H9 (cell line): ENCODE data around the gene TMOD4. TPM values are rescaled to one million over a fixed set of nuclear protein-coding genes. Genes with fewer than 3 reads are reported as not detected.

Experiments used
- DNase-seq: peaks from one replicate; pipeline ENCODE4 v3.0.0-alpha.2; 2017
- H2AFZ ChIP-seq: one replicate; pipeline ENCODE4 v1.6.1; 2013; ENCODE audit warnings: mild to moderate bottlenecking, low read length, control low read depth, moderate library complexity
- H2AK5ac ChIP-seq: 2 replicates; pipeline ENCODE4 v1.6.1; 2013; ENCODE audit warnings: low read length, control low read depth, mixed read lengths; ENCODE audit not compliant: insufficient read length
- H2BK120ac ChIP-seq: one replicate; pipeline ENCODE4 v1.6.1; 2013; ENCODE audit warnings: low read depth, mild to moderate bottlenecking, low read length, control low read depth, inconsistent platforms; ENCODE audit not compliant: poor library complexity, severe bottlenecking
- H2BK12ac ChIP-seq: 2 replicates; pipeline ENCODE4 v1.6.1; 2013; ENCODE audit warnings: low read length, control low read depth, mixed read lengths, low read depth; ENCODE audit not compliant: insufficient read length
- H2BK15ac ChIP-seq: 2 replicates; pipeline ENCODE4 v1.6.1; 2013; ENCODE audit warnings: low read depth, low read length, control low read depth
- H2BK20ac ChIP-seq: one replicate; pipeline ENCODE4 v1.6.1; 2013; ENCODE audit warnings: low read depth, mild to moderate bottlenecking, low read length, control low read depth, inconsistent platforms; ENCODE audit not compliant: poor library complexity, severe bottlenecking
- H2BK5ac ChIP-seq: 2 replicates; pipeline ENCODE4 v1.6.1; 2013; ENCODE audit warnings: low read length, control low read depth, mixed read lengths; ENCODE audit not compliant: insufficient read length
- H3K14ac ChIP-seq: 2 replicates; pipeline ENCODE4 v1.6.1; 2013; ENCODE audit warnings: low read length, control low read depth; ENCODE audit not compliant: insufficient read depth
- H3K18ac ChIP-seq: 2 replicates; pipeline ENCODE4 v1.6.1; 2013; ENCODE audit warnings: low read depth, mild to moderate bottlenecking, mixed read lengths, low read length, control low read depth; ENCODE audit not compliant: insufficient read length
- H3K23ac ChIP-seq: 2 replicates; pipeline ENCODE4 v1.6.1; 2013; ENCODE audit warnings: low read length, control low read depth, mixed read lengths, low read depth; ENCODE audit not compliant: insufficient read length
- H3K23me2 ChIP-seq: 2 replicates; pipeline ENCODE4 v1.6.1; 2013; ENCODE audit warnings: low read depth, mild to moderate bottlenecking, mixed read lengths, low read length, control low read depth; ENCODE audit not compliant: insufficient read length, poor library complexity, severe bottlenecking
- H3K27ac ChIP-seq: 2 replicates; pipeline ENCODE4 v1.5.1; 2013; ENCODE audit warnings: low read length, control low read depth, mixed read lengths, low read depth; ENCODE audit not compliant: insufficient read length
- H3K27me3 ChIP-seq: 2 replicates; pipeline ENCODE4 v1.6.1; 2013; ENCODE audit warnings: low read length, control low read depth, inconsistent platforms; ENCODE audit not compliant: insufficient read depth
- H3K4ac ChIP-seq: 2 replicates; pipeline ENCODE4 v1.6.1; 2013; ENCODE audit warnings: low read depth, mild to moderate bottlenecking, control low read depth, inconsistent platforms, low read length, moderate library complexity
- H3K4me1 ChIP-seq: 2 replicates; pipeline ENCODE4 v1.6.1; 2013; ENCODE audit warnings: low read length, control low read depth, inconsistent platforms; ENCODE audit not compliant: insufficient read depth
- H3K4me2 ChIP-seq: 2 replicates; pipeline ENCODE4 v1.6.1; 2013; ENCODE audit warnings: low read length, control low read depth, mixed read lengths; ENCODE audit not compliant: insufficient read length, insufficient read depth
- H3K56ac ChIP-seq: 2 replicates; pipeline ENCODE4 v1.6.1; 2013; ENCODE audit warnings: low read depth, mild to moderate bottlenecking, mixed read lengths, low read length, control low read depth; ENCODE audit not compliant: insufficient read length
- H3K79me1 ChIP-seq: 2 replicates; pipeline ENCODE4 v1.6.1; 2013; ENCODE audit warnings: low read depth, mild to moderate bottlenecking, moderate library complexity, low read length, control low read depth, inconsistent platforms; ENCODE audit not compliant: insufficient read depth, poor library complexity, severe bottlenecking
- H3K79me2 ChIP-seq: 2 replicates; pipeline ENCODE4 v1.6.1; 2013; ENCODE audit warnings: low read length, control low read depth, inconsistent platforms; ENCODE audit not compliant: insufficient read depth
- H3K9ac ChIP-seq: 2 replicates; pipeline ENCODE4 v1.6.1; 2013; ENCODE audit warnings: low read length, control low read depth, mixed read lengths; ENCODE audit not compliant: insufficient read length; ENCODE audit errors: extremely low read depth
- H3K9me3 ChIP-seq: one replicate; pipeline ENCODE4 v1.6.1; 2013; ENCODE audit warnings: low read depth, low read length, inconsistent platforms; ENCODE audit not compliant: control insufficient read depth
- H3T11ph ChIP-seq: one replicate; pipeline ENCODE4 v1.6.1; 2013; ENCODE audit warnings: mild to moderate bottlenecking, low read length, control low read depth, inconsistent platforms
- H4K20me1 ChIP-seq: one replicate; pipeline ENCODE4 v1.6.1; 2013; ENCODE audit not compliant: control insufficient read depth, insufficient read length, insufficient read depth
- H4K5ac ChIP-seq: 2 replicates; pipeline ENCODE4 v1.6.1; 2013; ENCODE audit warnings: low read depth, mild to moderate bottlenecking, mixed read lengths, low read length, control low read depth; ENCODE audit not compliant: insufficient read length
- H4K8ac ChIP-seq: replicated peaks from 2 replicates; pipeline ENCODE4 v1.6.1; 2013; ENCODE audit warnings: low read length, control low read depth, mixed read lengths, low read depth; ENCODE audit not compliant: insufficient read length
- H4K91ac ChIP-seq: 2 replicates; pipeline ENCODE4 v1.6.1; 2013; ENCODE audit warnings: low read depth, mild to moderate bottlenecking, moderate library complexity, mixed read lengths, low read length, control low read depth; ENCODE audit not compliant: insufficient read length
- H3K27ac Mint-ChIP-seq, 3 experiments: 2 replicates in 2 of 3; 3 replicates in 1 of 3; pipeline ENCODE4 v1.8.0; 2020 to 2021; ENCODE audit warnings: mixed read lengths in 3 of 3, mild to moderate bottlenecking in 1 of 3, moderate library complexity in 1 of 3
- H3K27me3 Mint-ChIP-seq: 2 replicates; pipeline ENCODE4 v1.8.0; 2021; ENCODE audit warnings: low read depth, mild to moderate bottlenecking, moderate library complexity, mixed read lengths
- H3K36me3 Mint-ChIP-seq, 3 experiments: 2 replicates in 2 of 3; 3 replicates in 1 of 3; pipeline ENCODE4 v1.8.0; 2020 to 2021; ENCODE audit warnings: low read depth in 3 of 3, mixed read lengths in 3 of 3; ENCODE audit not compliant: insufficient read depth in 1 of 3
- H3K4me1 Mint-ChIP-seq, 2 experiments: 2 replicates each; pipeline ENCODE4 v1.8.0; 2020; ENCODE audit warnings: mixed read lengths in 2 of 2
- H3K4me3 Mint-ChIP-seq, 2 experiments: 2 replicates in 1 of 2; 3 replicates in 1 of 2; pipeline ENCODE4 v1.8.0; 2020 to 2021; ENCODE audit warnings: mild to moderate bottlenecking in 2 of 2, mixed read lengths in 2 of 2, moderate library complexity in 1 of 2
- H3K9me3 Mint-ChIP-seq, 2 experiments: 2 replicates in 1 of 2; 3 replicates in 1 of 2; pipeline ENCODE4 v1.8.0; 2020; ENCODE audit warnings: mild to moderate bottlenecking in 2 of 2, mixed read lengths in 2 of 2, moderate library complexity in 1 of 2
- WGBS: extraction: QIAGEN DNeasy Blood & Tissue Kit; methylation state at CpG from one replicate; pipeline ENCODE4 v1.1.7; 2013; ENCODE audit warnings: missing lambda C conversion rate, low lambda C conversion rate, mixed read lengths; ENCODE audit not compliant: insufficient read length; ENCODE audit errors: extremely low coverage; 5-methylcytosine and 5-hydroxymethylcytosine counted together
- total RNA-seq: library from RNA; stranded (reverse); gene quantifications from 2 replicates; pipeline ENCODE4 v1.2.1, GENCODE V29; 2021
- TF ChIP-seq, protein P1 (sequence below): fragments of 200-600 bp; sonication (generic); conservative IDR thresholded peaks from 3 replicates; pipeline ENCODE4 v1.8.0; 2021; ENCODE audit warnings: antibody characterized with exemption, mild to moderate bottlenecking

TMOD4 gene
- total RNA-seq, 1 experiment from 2014 or later: 0.42 TPM

DNA sequence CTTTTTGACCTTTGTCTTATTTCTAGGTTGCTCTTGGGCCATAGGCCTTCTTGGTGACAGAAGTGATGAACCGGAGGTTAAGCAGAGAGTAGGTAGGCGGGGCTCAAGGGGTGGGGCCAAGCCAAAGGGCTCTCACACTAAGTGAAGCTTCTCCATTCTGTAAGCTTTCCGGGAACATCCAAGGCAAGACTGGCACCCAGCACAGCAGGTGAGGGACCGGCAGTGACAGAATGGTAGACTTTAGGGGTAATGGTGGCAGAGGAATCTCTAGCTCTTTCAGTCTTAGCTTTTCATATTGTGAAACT lies 19.3 kb downstream of the TMOD4 start, which contains the start of gene TNFAIP8L2:
TNFAIP8L2 (plus strand) TSS at position 135 of the 305 bp plus-strand sequence. CDS start 2,049 bp downstream, outside the sequence.
- H3K23me2 ChIP-seq: no peaks in the 10 kb centered on the region
- no peak within 1 kb of the TSS for H3K23ac ChIP-seq
- H3K27ac ChIP-seq: no peak within 1 kb of the TSS
- H3K4me3 Mint-ChIP-seq: no peak within 1 kb of the TSS
- TF ChIP-seq, protein P1, sequence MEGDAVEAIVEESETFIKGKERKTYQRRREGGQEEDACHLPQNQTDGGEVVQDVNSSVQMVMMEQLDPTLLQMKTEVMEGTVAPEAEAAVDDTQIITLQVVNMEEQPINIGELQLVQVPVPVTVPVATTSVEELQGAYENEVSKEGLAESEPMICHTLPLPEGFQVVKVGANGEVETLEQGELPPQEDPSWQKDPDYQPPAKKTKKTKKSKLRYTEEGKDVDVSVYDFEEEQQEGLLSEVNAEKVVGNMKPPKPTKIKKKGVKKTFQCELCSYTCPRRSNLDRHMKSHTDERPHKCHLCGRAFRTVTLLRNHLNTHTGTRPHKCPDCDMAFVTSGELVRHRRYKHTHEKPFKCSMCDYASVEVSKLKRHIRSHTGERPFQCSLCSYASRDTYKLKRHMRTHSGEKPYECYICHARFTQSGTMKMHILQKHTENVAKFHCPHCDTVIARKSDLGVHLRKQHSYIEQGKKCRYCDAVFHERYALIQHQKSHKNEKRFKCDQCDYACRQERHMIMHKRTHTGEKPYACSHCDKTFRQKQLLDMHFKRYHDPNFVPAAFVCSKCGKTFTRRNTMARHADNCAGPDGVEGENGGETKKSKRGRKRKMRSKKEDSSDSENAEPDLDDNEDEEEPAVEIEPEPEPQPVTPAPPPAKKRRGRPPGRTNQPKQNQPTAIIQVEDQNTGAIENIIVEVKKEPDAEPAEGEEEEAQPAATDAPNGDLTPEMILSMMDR: no peak
- H3K27me3 ChIP-seq: no peaks in the 10 kb centered on the region
- peak; percentile 54 for DNase-seq
- no peaks in the 10 kb centered on the region for H4K20me1 ChIP-seq
- no peaks in the 10 kb centered on the region for H3K4me1 ChIP-seq
- H3K4me2 ChIP-seq: no peak within 1 kb of the TSS
- WGBS: no CpG with 5 or more reads among the region's 4 CpGs
- peaks cover 1 to 24% (median 16%) of the 10 kb centered on the region in 3 experiments; a peak in 6 of 7 replicates for H3K36me3 Mint-ChIP-seq
- H3K14ac ChIP-seq: no peak within 1 kb of the TSS
- no peak within 1 kb of the TSS for H2BK12ac ChIP-seq
- H3K27ac Mint-ChIP-seq: peak within 1 kb of the TSS in 1 of 3 experiments; percentile 4; a peak in 1 of 7 replicates
- no peak within 1 kb of the TSS for H3T11ph ChIP-seq
- H3K4ac ChIP-seq: no peak within 1 kb of the TSS
- H2AFZ ChIP-seq: no peak within 1 kb of the TSS
- no peak within 1 kb of the TSS for H2AK5ac ChIP-seq
- H2BK120ac ChIP-seq: no peak within 1 kb of the TSS
- no peak within 1 kb of the TSS for H2BK20ac ChIP-seq
- H3K27me3 Mint-ChIP-seq: no peaks in the 10 kb centered on the region
- no peak within 1 kb of the TSS for H3K9ac ChIP-seq
- no peak within 1 kb of the TSS for H3K56ac ChIP-seq
- H4K8ac ChIP-seq: no peak within 1 kb of the TSS
- no peak within 1 kb of the TSS for H3K18ac ChIP-seq
- H3K79me2 ChIP-seq: no peaks in the 10 kb centered on the region
- H4K91ac ChIP-seq: no peak within 1 kb of the TSS
- no peak within 1 kb of the TSS for H2BK5ac ChIP-seq
- H3K9me3 Mint-ChIP-seq: no peaks in the 10 kb centered on the region; a peak in 1 of 5 replicates
- H4K5ac ChIP-seq: no peak within 1 kb of the TSS
- H3K4me1 Mint-ChIP-seq: peaks cover 9 to 10% of the 10 kb centered on the region in 2 experiments; a peak in 3 of 4 replicates
- no peaks in the 10 kb centered on the region for H3K79me1 ChIP-seq
- H3K9me3 ChIP-seq: no peaks in the 10 kb centered on the region
- no peak within 1 kb of the TSS for H2BK15ac ChIP-seq
